ENCODE results near the gene IFNA8. TPM values are rescaled to one million over a fixed set of nuclear protein-coding genes. Genes with fewer than 3 reads are reported as not detected.
"Not testable (repeated sequence)": the region's sequence is repeated elsewhere in the genome, so short reads cannot be mapped to it uniquely, and the experiment has no call there.

The IFNA8 gene
- total and polyA plus RNA-seq, 2 of the 8 experiments (the other 6 are each of a cell fraction or from before 2014, with no cell fraction given) = not detected

GRCh38 chr9:21449312-21449711, 40.4 kb downstream of the IFNA8 start:
- H3K79me2 ChIP-seq (ENCODE audit: control insufficient read depth in 1 of 2, insufficient read depth in 2 of 2, low read length in 2 of 2); H2BK12ac ChIP-seq (ENCODE audit: low read depth, low read length); H3K27me3 ChIP-seq (replicated peaks in 1 of 4; ENCODE audit: control insufficient read depth in 3 of 4, extremely low read depth in 1 of 4, insufficient read depth in 3 of 4, low read length in 3 of 4); H2AK5ac ChIP-seq (ENCODE audit: low read depth, low read length); H3K23ac ChIP-seq (ENCODE audit: insufficient read length); H3K56ac ChIP-seq (replicated peaks; ENCODE audit: insufficient read length, low read depth, low read length); H3K36me3 ChIP-seq (ENCODE audit: control insufficient read depth in 2 of 4, insufficient read depth in 4 of 4, low read length in 3 of 4); H3K27ac ChIP-seq (ENCODE audit: low read depth, low read length); FAIRE-seq; H3K14ac ChIP-seq (ENCODE audit: insufficient read length); H3K23me2 ChIP-seq (ENCODE audit: low read depth, low read length); H2AFZ ChIP-seq (ENCODE audit: low read length); H3K4me1 ChIP-seq (replicated peaks in 1 of 4; ENCODE audit: control insufficient read depth in 3 of 4, insufficient read depth in 4 of 4, low read length in 3 of 4); H3K9me3 ChIP-seq (ENCODE audit: insufficient read depth in 2 of 2, low read depth in 1 of 2, low read length in 1 of 2); H4K91ac ChIP-seq (replicated peaks; ENCODE audit: insufficient read length, low read length); CTCF ChIA-PET (ENCODE audit: partially characterized antibody); H3K4ac ChIP-seq (replicated peaks; ENCODE audit: insufficient read length, low read depth, low read length); H4K5ac ChIP-seq (ENCODE audit: insufficient read length, low read depth, low read length); H4K8ac ChIP-seq (ENCODE audit: extremely low read depth, insufficient read depth, low read length); H3K18ac ChIP-seq (ENCODE audit: extremely low read depth, low read length); H4K20me1 ChIP-seq (replicated peaks in 1 of 2; ENCODE audit: control insufficient read depth in 1 of 2, insufficient read depth in 2 of 2, low read length in 2 of 2); H2BK120ac ChIP-seq (replicated peaks; ENCODE audit: low read depth, low read length); H3K79me1 ChIP-seq (ENCODE audit: low read depth, low read length); H3K9ac ChIP-seq (replicated peaks in 1 of 4; ENCODE audit: extremely low read depth in 1 of 4, low read depth in 3 of 4, low read length in 3 of 4); POLR2A ChIA-PET (ENCODE audit: partially characterized antibody); H2BK5ac ChIP-seq (ENCODE audit: low read depth, low read length); H2BK15ac ChIP-seq (ENCODE audit: low read length); DNase-seq (ENCODE audit: low read depth in 1 of 2, low spot score in 2 of 2); H3K4me3 ChIP-seq (ENCODE audit: extremely low read depth in 1 of 4, insufficient read depth in 2 of 4, low read depth in 3 of 4, low read length in 4 of 4); H3K4me2 ChIP-seq (ENCODE audit: insufficient read depth in 1 of 2, low read depth in 2 of 2, low read length in 2 of 2); H2BK20ac ChIP-seq (ENCODE audit: low read length): not testable (repeated sequence)
- 89% methylated on average over 5 of the region's 5 CpGs; no CpG with 5 or more reads in 1 of the 2 experiments for WGBS, 2 experiments (ENCODE audit: extremely low coverage in 1 of 2, insufficient coverage in 1 of 2, insufficient read length in 1 of 2, insufficient replicate concordance in 2 of 2, low coverage in 1 of 2, low lambda C conversion rate in 2 of 2, missing lambda C conversion rate in 1 of 2)

All from H1 (cell line).